HepG2 (cell line): ENCODE measurements around the gene ZNF79. TPM values are rescaled to one million over a fixed set of nuclear protein-coding genes. Genes with fewer than 3 reads are reported as not detected.

Source experiments
- ATAC-seq: fragments of 200-7000 bp; cut with Tn5 transposase; 3 replicates; pipeline ENCODE4 v1.9.1; 2020; ENCODE audit warnings: mild to moderate bottlenecking, moderate library complexity
- BruUV-seq: library from RNA; stranded (reverse); fragments of 400-500 nt; replicated peaks from 2 replicates; lab custom pipeline; 2021; lab: Mats Ljungman, UMichigan
- CTCF ChIA-PET: fragments of 300-600 bp; formaldehyde crosslinking; extraction: SDS; loops from one replicate; lab custom pipeline; 2021; ENCODE audit warnings: low total read pairs, inconsistent platforms, low intra/inter-chr PET ratio; lab: Yijun Ruan, JAX
- POLR2A ChIA-PET: fragments of 350-600 bp; sonication (Branson Sonifier 250); formaldehyde crosslinking; loops from one replicate; lab custom pipeline; 2020; ENCODE audit warnings: antibody characterized with exemption, inconsistent platforms; lab: Yijun Ruan, JAX
- DNase-seq: peaks from one replicate; pipeline ENCODE4 v3.0.0-alpha.2; 2015; ENCODE audit warnings: low spot score
- FAIRE-seq: peaks from 3 replicates; lab custom pipeline; 2011; peaks lifted over from hg19 to GRCh38; lab: Jason Lieb, UNC
- H2AFZ ChIP-seq: one replicate; pipeline ENCODE4 v1.6.1; 2011; ENCODE audit warnings: low read length, inconsistent platforms
- H3K27ac ChIP-seq: fragments of 300-600 bp; 3 replicates; pipeline ENCODE4 v1.8.0; 2011; ENCODE audit warnings: mixed run types, mild to moderate bottlenecking, mixed read lengths, low read length, inconsistent platforms; ENCODE audit not compliant: insufficient read depth; ENCODE audit errors: extremely low read length
- H3K27me3 ChIP-seq, 2 experiments: fragments of 200-600 bp in 1 of 2; 2 replicates in 1 of 2; 3 replicates in 1 of 2; pipeline versions ENCODE4 v1.6.0 to v1.8.0; 2011; ENCODE audit warnings: low read length in 2 of 2, mild to moderate bottlenecking in 2 of 2, moderate library complexity in 2 of 2, inconsistent platforms in 1 of 2; ENCODE audit not compliant: insufficient read depth in 2 of 2, control insufficient read depth in 1 of 2
- H3K36me3 ChIP-seq, 2 experiments: fragments of 200-600 bp in 1 of 2; replicated peaks in 1 of 2; 2 replicates in 1 of 2; 3 replicates in 1 of 2; pipeline versions ENCODE4 v1.5.1 to v1.8.0; 2011; ENCODE audit warnings: low read length in 2 of 2, inconsistent platforms in 1 of 2; ENCODE audit not compliant: insufficient read depth in 2 of 2, control insufficient read depth in 1 of 2
- H3K4me1 ChIP-seq: 2 replicates; pipeline ENCODE4 v1.5.1; 2012; ENCODE audit warnings: low read length, inconsistent platforms; ENCODE audit not compliant: insufficient read depth
- H3K4me2 ChIP-seq: 2 replicates; pipeline ENCODE4 v1.6.0; 2011; ENCODE audit warnings: low read depth, low read length, inconsistent platforms
- H3K4me3 ChIP-seq, 3 experiments: fragments of 200-600 bp in 1 of 3; sonication (generic), shearing (Covaris generic) in 1 of 3; replicated peaks in 1 of 3; 2 replicates each; pipeline ENCODE4 v1.5.1; 2011 to 2016; ENCODE audit warnings: low read length in 3 of 3, inconsistent platforms in 2 of 3, low read depth in 2 of 3, mild to moderate bottlenecking in 2 of 3, control low read depth in 1 of 3, mixed read lengths in 1 of 3; ENCODE audit not compliant: insufficient read depth in 1 of 3
- H3K79me2 ChIP-seq: one replicate; pipeline ENCODE4 v1.6.1; 2011; ENCODE audit warnings: low read length, inconsistent platforms; ENCODE audit not compliant: insufficient read depth
- H3K9ac ChIP-seq: 2 replicates; pipeline ENCODE4 v1.6.0; 2011; ENCODE audit warnings: mild to moderate bottlenecking, low read depth, low read length, inconsistent platforms; ENCODE audit not compliant: insufficient read depth
- H3K9me3 ChIP-seq: 2 replicates; pipeline ENCODE4 v1.5.1; 2012; ENCODE audit warnings: mild to moderate bottlenecking, low read length
- H4K20me1 ChIP-seq: 2 replicates; pipeline ENCODE4 v1.6.0; 2011; ENCODE audit warnings: inconsistent platforms, mild to moderate bottlenecking, low read length, moderate library complexity; ENCODE audit not compliant: insufficient read depth
- ADNP ChIP-seq: sonication (generic); formaldehyde crosslinking; IDR thresholded peaks from 2 replicates; pipeline ENCODE4 v1.4.0; 2020; ENCODE audit warnings: missing genetic modification reagents
- ATF7 ChIP-seq, 2 experiments: fragments of 450-650 bp in 1 of 2; sonication (generic) in 1 of 2; formaldehyde crosslinking in 1 of 2; IDR thresholded peaks; 2 replicates each; pipeline versions ENCODE4 v1.4.0 to v1.6.1; 2016 to 2020; ENCODE audit warnings: antibody characterized with exemption in 1 of 2, mild to moderate bottlenecking in 1 of 2, missing genetic modification reagents in 1 of 2
- CCDC6 ChIP-seq: sonication (generic); formaldehyde crosslinking; IDR thresholded peaks from 2 replicates; pipeline ENCODE4 v1.8.1; 2022; ENCODE audit warnings: mild to moderate bottlenecking, missing genetic modification reagents, moderate library complexity
- GATAD2A ChIP-seq: IDR thresholded peaks from 2 replicates; pipeline ENCODE4 v1.6.1; 2016
- HNF1B ChIP-seq: sonication (generic); formaldehyde crosslinking; IDR thresholded peaks from 2 replicates; pipeline ENCODE4 v1.5.1; 2020; ENCODE audit warnings: mild to moderate bottlenecking, moderate library complexity, missing genetic modification reagents
- ISL2 ChIP-seq: sonication (generic); formaldehyde crosslinking; IDR thresholded peaks from 2 replicates; pipeline ENCODE4 v1.5.0; 2020; ENCODE audit warnings: missing genetic modification reagents
- KLF12 ChIP-seq: sonication (generic); formaldehyde crosslinking; IDR thresholded peaks from 2 replicates; pipeline ENCODE4 v1.4.0; 2020; ENCODE audit warnings: missing genetic modification reagents, borderline replicate concordance
- PAX8 ChIP-seq: sonication (generic); formaldehyde crosslinking; IDR thresholded peaks from 2 replicates; pipeline ENCODE4 v1.8.0; 2022; ENCODE audit warnings: mild to moderate bottlenecking, missing genetic modification reagents, borderline replicate concordance
- POLR2A ChIP-seq, 2 experiments: IDR thresholded peaks; 2 replicates each; pipeline ENCODE4 v1.6.1; 2011; ENCODE audit warnings: low read depth in 2 of 2, low read length in 2 of 2, mild to moderate bottlenecking in 1 of 2, moderate library complexity in 1 of 2; ENCODE audit not compliant: insufficient read depth in 1 of 2
- POLR2G ChIP-seq: fragments of 200-400 bp; formaldehyde crosslinking; IDR thresholded peaks from 2 replicates; pipeline ENCODE4 v1.6.1; 2018; ENCODE audit warnings: mild to moderate bottlenecking, low read depth, low read length, moderate library complexity
- RORA ChIP-seq: sonication (generic); formaldehyde crosslinking; IDR thresholded peaks from 2 replicates; pipeline ENCODE4 v1.5.0; 2020; ENCODE audit warnings: mild to moderate bottlenecking, missing genetic modification reagents, moderate library complexity
- SSRP1 ChIP-seq: IDR thresholded peaks from 2 replicates; pipeline ENCODE4 v1.6.1; 2016; ENCODE audit warnings: control low read depth
- ZBTB21 ChIP-seq: sonication (generic); formaldehyde crosslinking; IDR thresholded peaks from 2 replicates; pipeline ENCODE4 v1.4.0; 2020; ENCODE audit warnings: missing genetic modification reagents
- ZNF121 ChIP-seq: sonication (generic); formaldehyde crosslinking; IDR thresholded peaks from 2 replicates; pipeline ENCODE4 v1.5.0; 2020; ENCODE audit warnings: mild to moderate bottlenecking, missing genetic modification reagents
- ZNF256 ChIP-seq: sonication (generic); formaldehyde crosslinking; conservative IDR thresholded peaks from 2 replicates; pipeline ENCODE4 v1.4.0; 2020; ENCODE audit warnings: missing genetic modification reagents
- ZNF263 ChIP-seq: sonication (generic); formaldehyde crosslinking; IDR thresholded peaks from 2 replicates; pipeline ENCODE4 v1.4.0; 2020; ENCODE audit warnings: missing genetic modification reagents
- ZNF496 ChIP-seq: sonication (generic); formaldehyde crosslinking; IDR thresholded peaks from 2 replicates; pipeline ENCODE4 v1.8.1; 2023; ENCODE audit warnings: mild to moderate bottlenecking, moderate library complexity, missing genetic modification reagents; ENCODE audit not compliant: insufficient replicate concordance
- ZNF776 ChIP-seq: sonication (generic); formaldehyde crosslinking; IDR thresholded peaks from 2 replicates; pipeline ENCODE4 v1.4.0; 2020; ENCODE audit warnings: mild to moderate bottlenecking, missing genetic modification reagents
- WGBS: methylation state at CpG from one replicate; pipeline ENCODE4 v1.1.6; 2017; ENCODE audit warnings: low lambda C conversion rate; 5-methylcytosine and 5-hydroxymethylcytosine counted together
- in situ Hi-C: cut with HindIII; loops from 2 replicates; pipeline ENCODE4 v1.10.0; 2017; ENCODE audit warnings: low pct_unique_long_range_greater_than_20kb; ENCODE audit not compliant: extremely low pct_ligation_motif_present
- intact Hi-C: fragments of 100-400 bp; cut with micrococcal nuclease; formaldehyde crosslinking; loops from one replicate; pipeline ENCODE4 v1.10.0; 2022; ENCODE audit not compliant: unreplicated experiment
- polyA plus RNA-seq, 8 experiments: library from polyadenylated mRNA; depleted of rRNA in 3 of 8; stranded (reverse) in 7 of 8; unstranded in 1 of 8; fragments of >200 nt; fragmentation: Illumina TruSeq in 4 of 8; extraction: Trizol in 4 of 8; gene quantifications; 2 replicates each; pipeline versions ENCODE4 v1.2.1 to v1.2.3, GENCODE V29; 2011 to 2016; ENCODE audit warnings: low read depth in 4 of 8, missing spikeins in 1 of 8, mixed read lengths in 1 of 8; ENCODE audit not compliant: insufficient read depth in 1 of 8
- total RNA-seq, 5 experiments: library from RNA; depleted of rRNA; stranded (reverse); fragments of >200 nt; fragmentation: Illumina TruSeq; extraction: Trizol; gene quantifications; 2 replicates each; pipeline ENCODE4 v1.2.3, GENCODE V29; 2016; ENCODE audit warnings: low read depth in 1 of 5

The ZNF79 gene
- total and polyA plus RNA-seq, 2 of the 13 experiments (the other 11 are each of a cell fraction or from before 2014, with no cell fraction given), result 3.7 to 8.1 TPM

GRCh38 chr9:127449332-127449966, 25.3 kb downstream of the ZNF79 start:
- Histone ChIP-seq H3K4me1 (peaks cover 36% of the 10 kb centered on the region), H3K79me2 (peaks cover 35% of the 10 kb centered on the region), H3K36me3 (peaks cover 11 to 58% of the 10 kb centered on the region in 2 experiments), H3K4me3 (peak overlapping the region; percentile 85 to 97 (median 93)), H3K27me3 (no peaks in the 10 kb centered on the region; a peak in 1 of 5 replicates), H3K4me2 (peak overlapping the region; percentile 89), H3K9me3 (no peaks in the 10 kb centered on the region), H4K20me1 (peaks cover 45% of the 10 kb centered on the region), H3K27ac (peak overlapping the region; percentile 83), H2AFZ (no peak overlapping the region), H3K9ac (peak overlapping the region; percentile 98)
- WGBS, result 49% methylated on average over 5 of the region's 5 CpGs
- DNase-seq (no peak), ATAC-seq (no peak), FAIRE-seq (no peak)
- intact Hi-C loops (no loop called here), in situ Hi-C loops (no loop called here)
- BruUV-seq, result no TSS peak
- ChIA-PET CTCF (no interaction called here), POLR2A (interaction anchor here (2.2 to 3.8 kb wide), 3 partner anchors 26 to 130 kb away, joined by 14 to 39 read pairs (median 22); partner anchors contain the start of genes SLC2A8 and ZNF79)
- TF ChIP-seq POLR2G (peak; percentile 27; the same call in 1 of the 2 replicates), ZNF776 (CRISPR knock-in tag) (no peak), ATF7 (IDR thresholded peaks at IDR 0.05) (no peak), ATF7 (CRISPR knock-in tag; IDR thresholded peaks at IDR 0.05) (no peak), ADNP (CRISPR knock-in tag) (no peak), PAX8 (0 out of 2 replicates have a peak, but pooled peaks have one; percentile 7), SSRP1 (CRISPR knock-in tag) (0 out of 2 replicates have a peak, but pooled peaks have one; percentile 38)

- Histone ChIP-seq H3K36me3 (peaks cover 8 to 52% of the 10 kb centered on the region in 2 experiments), H3K4me2 (peak overlapping the region; percentile 89), H3K9ac (peak overlapping the region; percentile 98), H3K9me3 (no peaks in the 10 kb centered on the region), H4K20me1 (peaks cover 45% of the 10 kb centered on the region), H3K27ac (peak overlapping the region; percentile 83), H2AFZ (no peak overlapping the region), H3K79me2 (peaks cover 35% of the 10 kb centered on the region), H3K4me1 (peaks cover 36% of the 10 kb centered on the region), H3K27me3 (no peaks in the 10 kb centered on the region; a peak in 1 of 5 replicates), H3K4me3 (peak overlapping the region; percentile 85 to 97 (median 93))
- ATAC-seq (peak; percentile 2; the same call in 2 of the 3 replicates), FAIRE-seq (no peak), DNase-seq (no peak)
- in situ Hi-C loops (no loop called here), intact Hi-C loops (loop anchor here (5.0 kb wide), 1 partner anchor 58 kb away; no protein-coding TSS in a partner anchor)
- ChIA-PET CTCF (no interaction called here), POLR2A (interaction anchor here (0.6 to 3.8 kb wide), 12 partner anchors 27 to 321 kb away, joined by 3 to 39 read pairs (median 5); partner anchors contain the start of genes SLC2A8, TOR2A and ZNF79)
- WGBS, result 3% methylated on average over 14 of the region's 14 CpGs
- no TSS peak for BruUV-seq
- TF ChIP-seq ZNF256 (no peak), ZNF121 (no peak), ZBTB21 (CRISPR knock-in tag) (no peak), ISL2 (CRISPR knock-in tag) (0 out of 2 replicates have a peak, but pooled peaks have one; percentile 17), ZNF496 (CRISPR knock-in tag) (no peak), HNF1B (CRISPR knock-in tag) (no peak), RORA (no peak), POLR2A (IDR thresholded peaks at IDR 0.05; ENCODE audit: insufficient read depth in 1 of 2, low read depth in 2 of 2, low read length in 2 of 2) (0 out of 4 replicates have a peak, but pooled peaks of 1 of the 2 experiments have one; percentile 38), GATAD2A (CRISPR knock-in tag) (no peak), ZNF263 (CRISPR knock-in tag) (no peak), KLF12 (no peak), CCDC6 (CRISPR knock-in tag) (no peak)
Observed at GRCh38 chr9:127450243-127450760, 26.1 kb downstream of the ZNF79 start.
